Measurements from ENCODE around the gene BACH1.

GRCh38 chr21:29316806-29317205 lies 18.1 kb downstream of the BACH1 start:
- no peak for TF ChIP-seq POLR2A (IDR thresholded peaks at IDR 0.05; ENCODE audit: low read depth, low read length)
- TF ChIP-seq CTCF (IDR thresholded peaks at IDR 0.05; ENCODE audit: extremely low read depth in 1 of 2, insufficient read depth in 1 of 2, low read depth in 1 of 2, low read length in 2 of 2): no peak
- TF ChIP-seq POLR2AphosphoS5 (IDR thresholded peaks at IDR 0.05; ENCODE audit: insufficient read depth, low read depth, low read length): no peak
- TF ChIP-seq FOS (IDR thresholded peaks at IDR 0.05; ENCODE audit: borderline replicate concordance, insufficient read depth, low read length): no peak
- no peak for TF ChIP-seq MYC (IDR thresholded peaks at IDR 0.05; ENCODE audit: low read depth, low read length)
- TF ChIP-seq EZH2 (IDR thresholded peaks at IDR 0.05; ENCODE audit: borderline replicate concordance, low read depth, low read length, severe bottlenecking): no peak

Measured in endothelial cell of umbilical vein (primary cell).